ENCODE measurements around the gene TPRG1. TPM values are rescaled to one million over a fixed set of nuclear protein-coding genes. Genes with fewer than 3 reads are reported as not detected.

Gene TPRG1
- polyA plus RNA-seq, 4 donors = 0.21 to 1.9 (median 0.95) TPM

DNA sequence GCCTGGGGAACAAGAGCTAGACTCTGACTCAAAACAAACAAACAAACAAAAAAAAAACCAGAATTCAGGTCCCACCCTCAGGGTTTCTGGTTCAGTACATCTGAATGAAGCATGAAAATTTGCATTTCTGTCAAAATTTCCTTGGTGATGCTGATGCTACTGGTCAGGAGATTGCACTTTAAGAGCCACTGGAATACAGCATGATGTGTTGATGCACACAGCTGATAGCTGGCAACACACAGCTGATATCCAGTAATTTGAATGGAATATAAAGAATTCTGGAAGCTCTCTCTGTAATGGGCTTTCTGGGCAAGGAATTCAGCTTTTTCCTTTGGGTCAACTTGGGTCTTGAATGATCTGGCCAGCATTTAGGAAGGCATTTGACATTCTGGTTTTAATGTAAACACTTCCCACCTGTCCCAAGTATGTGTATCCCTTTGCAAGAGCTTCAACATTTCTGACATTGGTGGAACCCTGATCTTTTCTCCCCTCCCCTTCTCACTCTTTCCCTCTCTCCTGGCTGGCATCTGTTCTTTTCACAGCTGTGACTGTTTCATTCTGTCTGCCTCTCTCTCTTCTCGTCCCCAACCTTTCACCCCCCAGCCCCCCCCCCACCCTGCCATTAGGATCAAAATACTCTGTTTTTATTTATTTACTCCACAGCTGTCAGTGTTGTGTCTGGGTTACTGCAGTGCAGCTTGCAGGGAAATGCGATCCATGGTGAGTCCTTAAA is 189.5 kb downstream of the TPRG1 start:
- Histone ChIP-seq H3K4me1 (ENCODE audit: control insufficient read depth in 3 of 3, insufficient read depth in 2 of 3, low read depth in 1 of 3, low read length in 2 of 3) (peaks cover 0 to under 1% (median 0%) of the 10 kb centered on the region in 3 donors), H3K27me3 (ENCODE audit: control insufficient read depth in 3 of 3, insufficient read depth in 3 of 3, low read length in 3 of 3) (no peaks in the 10 kb centered on the region), H3K36me3 (ENCODE audit: control insufficient read depth in 3 of 3, insufficient read depth in 2 of 3, low read depth in 1 of 3, low read length in 3 of 3) (no peaks in the 10 kb centered on the region), H3K4me3 (ENCODE audit: low read depth in 1 of 3, low read length in 3 of 3) (no peak overlapping the region), H3K27ac (ENCODE audit: low read depth in 1 of 3, low read length in 2 of 3) (no peak overlapping the region), H3K9me3 (ENCODE audit: control insufficient read depth in 2 of 2, insufficient read depth in 1 of 2, low read depth in 1 of 2, low read length in 1 of 2) (no peaks in the 10 kb centered on the region)
- DNase-seq = no peak
- 69 to 82% (median 72%) methylated on average over 2 of the region's 2 CpGs for WGBS, 3 donors
- FAIRE-seq = no peak

DNA sequence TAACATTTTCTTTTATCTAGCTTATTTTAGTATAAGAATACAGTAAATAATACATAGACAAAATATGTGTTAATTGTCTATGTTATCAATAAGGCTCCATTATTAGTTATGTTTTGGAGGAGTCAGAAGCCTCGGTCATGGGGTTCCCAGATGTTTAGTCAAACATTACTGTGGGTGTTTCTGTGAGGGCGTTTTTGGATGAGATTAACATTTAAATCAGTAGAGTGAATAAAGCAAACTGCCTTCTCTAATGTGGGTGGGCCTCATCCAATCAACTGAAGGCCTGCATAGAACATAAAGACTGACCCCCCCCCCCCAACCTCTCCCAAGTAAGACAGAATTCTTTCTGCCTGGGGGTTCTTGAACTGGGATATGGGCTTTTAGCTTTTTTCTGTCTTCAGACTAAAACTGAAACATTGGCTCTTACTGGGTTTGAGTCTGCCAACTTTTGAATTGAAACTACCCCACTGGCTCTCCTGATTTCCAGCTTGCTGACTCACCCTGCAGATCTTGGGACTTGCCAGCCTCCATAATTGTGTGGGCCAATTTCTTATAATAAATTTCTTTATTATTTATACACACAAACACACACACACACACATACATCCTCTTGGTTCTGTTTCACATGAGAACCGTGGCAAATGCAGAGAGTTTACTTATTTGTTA is 192.0 kb downstream of the TPRG1 start:
- DNase-seq = no peak
- H3K4me3 ChIP-seq (ENCODE audit: low read depth in 1 of 3, low read length in 3 of 3) = no peak overlapping the region
- H3K36me3 ChIP-seq (ENCODE audit: control insufficient read depth in 3 of 3, insufficient read depth in 2 of 3, low read depth in 1 of 3, low read length in 3 of 3) = no peaks in the 10 kb centered on the region
- no peak for FAIRE-seq
- no peaks in the 10 kb centered on the region for H3K27me3 ChIP-seq (ENCODE audit: control insufficient read depth in 3 of 3, insufficient read depth in 3 of 3, low read length in 3 of 3)
- H3K4me1 ChIP-seq (ENCODE audit: control insufficient read depth in 3 of 3, insufficient read depth in 2 of 3, low read depth in 1 of 3, low read length in 2 of 3) = no peaks in the 10 kb centered on the region
- no peak overlapping the region for H3K27ac ChIP-seq (ENCODE audit: low read depth in 1 of 3, low read length in 2 of 3)
- H3K9me3 ChIP-seq (ENCODE audit: control insufficient read depth in 2 of 2, insufficient read depth in 1 of 2, low read depth in 1 of 2, low read length in 1 of 2) = peaks cover 0 to 2% of the 10 kb centered on the region in 2 donors
- 69 to 84% (median 71%) methylated on average over 3 of the region's 3 CpGs for WGBS, 3 donors

DNA sequence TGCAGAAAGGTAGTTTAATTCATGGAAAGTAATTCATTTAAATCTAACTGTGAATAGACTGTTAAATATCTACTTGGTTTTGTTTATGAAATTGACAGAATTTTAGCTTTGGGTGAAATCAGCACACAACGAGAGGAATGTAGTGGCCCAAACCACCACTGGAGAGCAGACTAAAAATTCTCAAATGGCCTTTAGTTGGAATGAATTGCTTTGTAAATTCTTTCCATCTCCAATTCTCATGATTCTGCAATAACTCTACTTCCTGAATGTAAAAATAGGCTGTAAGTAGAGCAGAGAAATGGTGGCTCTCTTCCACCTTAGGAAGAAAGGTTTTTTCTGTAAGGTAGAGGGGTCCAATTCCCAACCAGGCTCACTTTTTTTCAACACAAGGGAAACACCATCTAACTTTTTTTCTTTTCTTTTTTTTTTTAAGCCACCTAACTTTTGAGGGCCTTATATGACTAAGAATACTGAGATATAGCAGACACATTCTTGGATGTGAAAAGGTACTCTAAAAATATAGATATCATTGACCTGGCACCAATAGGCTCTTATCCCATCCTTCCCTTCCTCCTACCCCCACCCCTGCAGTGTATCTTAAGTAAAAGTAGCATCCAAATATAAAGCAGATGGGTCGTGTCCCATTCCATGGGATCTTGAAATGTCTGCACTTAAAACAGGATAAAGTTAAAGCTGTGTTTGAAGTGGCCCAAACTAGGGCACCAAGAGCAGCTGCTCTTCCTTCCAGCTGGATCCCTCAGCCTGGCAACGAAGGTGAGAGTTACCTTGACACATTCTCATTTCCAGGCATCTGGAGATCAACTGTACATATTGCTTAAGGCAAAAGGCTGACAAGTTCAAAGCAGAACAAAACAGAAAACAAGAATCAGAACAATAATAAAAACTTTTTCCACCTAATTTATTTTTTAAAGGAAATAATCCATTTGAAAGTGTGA is 194.1 kb downstream of the TPRG1 start:
- FAIRE-seq (no peak), DNase-seq (no peak)
- H3K27ac ChIP-seq (ENCODE audit: low read depth in 1 of 3, low read length in 2 of 3) = no peak overlapping the region
- no peaks in the 10 kb centered on the region for H3K36me3 ChIP-seq (ENCODE audit: control insufficient read depth in 3 of 3, insufficient read depth in 2 of 3, low read depth in 1 of 3, low read length in 3 of 3)
- H3K4me3 ChIP-seq (ENCODE audit: low read depth in 1 of 3, low read length in 3 of 3) = no peak overlapping the region
- H3K9me3 ChIP-seq (ENCODE audit: control insufficient read depth in 2 of 2, insufficient read depth in 1 of 2, low read depth in 1 of 2, low read length in 1 of 2) = peaks cover 0 to 2% of the 10 kb centered on the region in 2 donors
- 79 to 92% (median 87%) methylated on average over 3 of the region's 3 CpGs for WGBS, 3 donors
- no peaks in the 10 kb centered on the region for H3K27me3 ChIP-seq (ENCODE audit: control insufficient read depth in 3 of 3, insufficient read depth in 3 of 3, low read length in 3 of 3)
- H3K4me1 ChIP-seq (ENCODE audit: control insufficient read depth in 3 of 3, insufficient read depth in 2 of 3, low read depth in 1 of 3, low read length in 2 of 3) = no peaks in the 10 kb centered on the region

DNA sequence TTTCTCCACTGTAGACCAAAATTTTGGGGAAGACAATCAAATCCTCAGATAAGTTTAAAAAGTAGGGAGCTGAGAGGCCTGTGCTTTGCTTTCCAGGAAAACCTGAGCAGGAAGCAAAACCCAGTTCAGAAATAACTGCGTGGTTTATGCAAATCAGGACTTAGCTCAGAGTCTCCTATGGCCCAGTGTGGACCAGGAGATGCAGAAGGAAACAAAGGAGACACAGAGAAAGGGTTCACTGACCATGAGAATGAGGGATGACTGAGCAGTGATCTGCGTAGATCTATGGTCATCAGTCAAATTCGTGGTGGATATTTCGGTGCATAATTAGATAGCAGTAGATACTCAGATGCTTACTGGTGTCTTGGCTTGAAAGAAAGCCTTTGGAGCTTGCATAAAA is 196.6 kb downstream of the TPRG1 start:
- Histone ChIP-seq H3K36me3 (ENCODE audit: control insufficient read depth in 3 of 3, insufficient read depth in 2 of 3, low read depth in 1 of 3, low read length in 3 of 3) (no peaks in the 10 kb centered on the region), H3K27me3 (ENCODE audit: control insufficient read depth in 3 of 3, insufficient read depth in 3 of 3, low read length in 3 of 3) (no peaks in the 10 kb centered on the region), H3K4me1 (ENCODE audit: control insufficient read depth in 3 of 3, insufficient read depth in 2 of 3, low read depth in 1 of 3, low read length in 2 of 3) (no peaks in the 10 kb centered on the region), H3K4me3 (ENCODE audit: low read depth in 1 of 3, low read length in 3 of 3) (no peak overlapping the region), H3K9me3 (ENCODE audit: control insufficient read depth in 2 of 2, insufficient read depth in 1 of 2, low read depth in 1 of 2, low read length in 1 of 2) (peaks cover 0 to 2% of the 10 kb centered on the region in 2 donors), H3K27ac (ENCODE audit: low read depth in 1 of 3, low read length in 2 of 3) (no peak overlapping the region)
- DNase-seq (no peak), FAIRE-seq (no peak)
- 66 to 76% (median 73%) methylated on average over 4 of the region's 4 CpGs for WGBS, 3 donors

DNA sequence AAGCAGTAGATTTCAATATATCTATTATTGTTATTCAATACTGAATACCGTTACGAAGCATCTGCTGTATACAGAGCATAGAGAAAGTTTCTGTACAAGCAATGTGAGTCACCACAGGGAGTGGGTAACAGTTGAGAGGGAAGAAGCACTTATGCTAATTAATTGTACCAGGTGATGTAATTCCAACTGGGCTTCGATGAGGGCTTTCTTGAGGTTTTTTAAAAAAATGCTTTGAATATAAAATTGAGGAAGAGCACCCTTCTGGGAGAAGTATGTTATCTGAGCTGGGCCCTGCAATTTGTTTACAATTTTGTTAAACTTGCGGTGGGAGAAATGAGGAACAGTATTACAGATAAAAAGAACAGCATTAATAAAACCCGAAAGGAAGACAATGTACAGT is 197.9 kb downstream of the TPRG1 start:
- Histone ChIP-seq H3K36me3 (ENCODE audit: control insufficient read depth in 3 of 3, insufficient read depth in 2 of 3, low read depth in 1 of 3, low read length in 3 of 3) (no peaks in the 10 kb centered on the region), H3K9me3 (ENCODE audit: control insufficient read depth in 2 of 2, insufficient read depth in 1 of 2, low read depth in 1 of 2, low read length in 1 of 2) (peaks cover 0 to 2% of the 10 kb centered on the region in 2 donors), H3K27me3 (ENCODE audit: control insufficient read depth in 3 of 3, insufficient read depth in 3 of 3, low read length in 3 of 3) (no peaks in the 10 kb centered on the region), H3K27ac (ENCODE audit: low read depth in 1 of 3, low read length in 2 of 3) (no peak overlapping the region), H3K4me3 (ENCODE audit: low read depth in 1 of 3, low read length in 3 of 3) (no peak overlapping the region), H3K4me1 (ENCODE audit: control insufficient read depth in 3 of 3, insufficient read depth in 2 of 3, low read depth in 1 of 3, low read length in 2 of 3) (no peaks in the 10 kb centered on the region)
- DNase-seq = no peak
- no peak for FAIRE-seq
- 85 to 90% (median 90%) methylated on average over 5 of the region's 5 CpGs for WGBS, 3 donors

DNA sequence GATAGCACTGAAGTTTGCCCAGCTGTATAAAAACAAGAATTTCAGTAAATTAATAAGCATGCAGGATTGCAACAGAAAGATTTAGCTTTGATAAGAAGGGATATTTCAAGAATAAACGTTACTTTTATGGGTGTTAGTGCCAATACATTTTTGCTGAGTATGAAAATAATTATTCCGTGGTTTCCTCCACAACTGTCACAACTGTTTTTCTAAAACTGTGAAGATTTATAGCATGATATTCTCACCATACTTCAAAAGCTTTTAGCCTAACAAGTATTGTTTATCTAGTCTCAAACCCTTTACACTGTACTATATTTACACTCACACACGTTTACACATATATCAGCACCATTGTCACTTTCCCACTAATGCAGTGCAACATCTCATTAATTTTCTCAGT is 200.5 kb downstream of the TPRG1 start:
- no peak overlapping the region for H3K27ac ChIP-seq (ENCODE audit: low read depth in 1 of 3, low read length in 2 of 3)
- DNase-seq (no peak), FAIRE-seq (no peak)
- no peaks in the 10 kb centered on the region for H3K27me3 ChIP-seq (ENCODE audit: control insufficient read depth in 3 of 3, insufficient read depth in 3 of 3, low read length in 3 of 3)
- peaks cover 0 to 2% of the 10 kb centered on the region in 2 donors for H3K9me3 ChIP-seq (ENCODE audit: control insufficient read depth in 2 of 2, insufficient read depth in 1 of 2, low read depth in 1 of 2, low read length in 1 of 2)
- no peaks in the 10 kb centered on the region for H3K36me3 ChIP-seq (ENCODE audit: control insufficient read depth in 3 of 3, insufficient read depth in 2 of 3, low read depth in 1 of 3, low read length in 3 of 3)
- no peak overlapping the region for H3K4me3 ChIP-seq (ENCODE audit: low read depth in 1 of 3, low read length in 3 of 3)
- 17 to 47% (median 38%) methylated on average over 3 of the region's 3 CpGs for WGBS, 3 donors
- no peaks in the 10 kb centered on the region for H3K4me1 ChIP-seq (ENCODE audit: control insufficient read depth in 3 of 3, insufficient read depth in 2 of 3, low read depth in 1 of 3, low read length in 2 of 3)

All from small intestine (tissue), 7 donors.